Cardiac muscle cell (in vitro differentiated cells and primary cell): ENCODE measurements around the gene KRT7. TPM values are rescaled to one million over a fixed set of nuclear protein-coding genes. Genes with fewer than 3 reads are reported as not detected.

Experiments used
- DNase-seq, 2 donors: peaks; one replicate each; pipeline versions ENCODE4 v3.0.0 to v3.0.0-alpha.2; 2010 to 2017; ENCODE audit warnings: low read depth in 1 of 2, low spot score in 1 of 2
- H3K27ac ChIP-seq: fragments of 200-600 bp; sonication (generic); 2 replicates; pipeline ENCODE4 v1.5.1; 2016
- H3K27me3 ChIP-seq: fragments of 200-600 bp; sonication (generic); 2 replicates; pipeline ENCODE4 v1.6.0; 2016; ENCODE audit warnings: control low read depth
- H3K36me3 ChIP-seq: fragments of 200-600 bp; sonication (generic); 2 replicates; pipeline ENCODE4 v1.5.1; 2016; ENCODE audit warnings: control low read depth
- H3K4me1 ChIP-seq: fragments of 200-600 bp; sonication (generic); 2 replicates; pipeline ENCODE4 v1.8.1; 2017; ENCODE audit warnings: low read depth, mild to moderate bottlenecking, mixed run types
- H3K4me3 ChIP-seq: fragments of 200-600 bp; sonication (generic); 2 replicates; pipeline ENCODE4 v1.5.1; 2016; ENCODE audit warnings: mild to moderate bottlenecking
- H3K9me3 ChIP-seq: fragments of 200-600 bp; sonication (generic); 2 replicates; pipeline ENCODE4 v1.5.1; 2017; ENCODE audit warnings: low read depth, mild to moderate bottlenecking, control low read depth
- CTCF ChIP-seq: IDR thresholded peaks from 2 replicates; pipeline ENCODE4 v1.5.1; 2012; ENCODE audit warnings: low read depth, mild to moderate bottlenecking, low read length
- polyA plus RNA-seq: library from polyadenylated mRNA; unstranded; fragments of >200 nt; fragmentation: Nextera tagmentation; extraction: Ambion mirVana; gene quantifications from 2 replicates; pipeline ENCODE4 v1.2.1, GENCODE V29; 2016
- total RNA-seq: library from RNA; depleted of rRNA; stranded (reverse); fragments of >200 nt; gene quantifications from 2 replicates; pipeline ENCODE4 v1.2.3, GENCODE V29; 2016

The KRT7 gene
- total and polyA plus RNA-seq, 2 experiments from 2014 or later: 0.36 to 0.50 TPM

DNA sequence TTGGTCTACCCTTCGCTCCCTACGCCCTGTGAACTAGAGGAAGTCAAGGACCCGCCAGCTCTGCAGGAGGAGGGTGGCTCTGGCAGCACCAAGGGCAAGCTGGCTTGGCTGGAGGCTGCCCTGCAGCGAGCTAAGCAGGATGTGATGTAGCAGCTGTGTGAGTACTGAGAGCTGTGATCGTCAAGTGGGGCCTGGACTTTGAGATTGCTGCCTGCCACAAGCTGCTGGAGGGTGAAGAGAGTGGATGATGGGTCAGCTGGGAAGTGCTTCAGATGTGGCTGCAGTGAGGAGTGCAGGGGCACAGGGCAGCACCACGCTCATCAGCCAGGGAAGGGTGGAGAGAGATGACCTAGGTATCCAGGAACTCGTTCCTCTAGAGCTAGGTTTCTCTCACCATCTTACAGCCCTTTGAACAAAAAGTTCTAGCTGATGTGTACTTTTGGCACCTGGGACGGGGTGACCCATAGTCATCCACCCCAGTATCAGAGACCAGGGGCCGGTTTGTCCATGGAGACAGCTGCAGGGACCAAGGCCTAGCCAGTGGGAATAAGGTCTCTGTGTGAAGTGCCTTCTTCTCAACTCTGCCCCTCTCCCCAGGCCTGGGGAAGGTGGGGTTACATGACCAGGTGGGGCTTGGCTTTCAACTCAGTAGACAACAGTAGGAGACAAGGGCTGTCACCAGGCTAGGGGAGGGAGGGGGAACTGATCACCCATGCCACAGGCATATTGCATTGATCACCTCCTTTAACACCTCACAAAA is 44.6 kb downstream of the KRT7 start:
- no peaks in the 10 kb centered on the region for H3K9me3 ChIP-seq
- DNase-seq: peak in 1 of 2 donors; percentile 8

GRCh38 chr12:52278575-52279421 is 45.8 kb downstream of the KRT7 start:
- Histone ChIP-seq H3K4me3 (no peak overlapping the region), H3K27me3 (peaks cover 65% of the 10 kb centered on the region), H3K9me3 (no peaks in the 10 kb centered on the region), H3K4me1 (no peaks in the 10 kb centered on the region), H3K27ac (no peak overlapping the region), H3K36me3 (no peaks in the 10 kb centered on the region)
- TF ChIP-seq CTCF: peak; percentile 100
- peak; percentile 75 to 86 for DNase-seq

More for the DNA sequence above, 44.6 kb downstream of the KRT7 start:
- H3K27me3 ChIP-seq: peaks cover 75% of the 10 kb centered on the region
- no peak overlapping the region for H3K4me3 ChIP-seq
- H3K4me1 ChIP-seq: no peaks in the 10 kb centered on the region
- no peak overlapping the region for H3K27ac ChIP-seq
- TF ChIP-seq CTCF: no peak
- H3K36me3 ChIP-seq: no peaks in the 10 kb centered on the region

- H3K9me3 ChIP-seq: no peaks in the 10 kb centered on the region
- H3K4me1 ChIP-seq: no peaks in the 10 kb centered on the region
- TF ChIP-seq CTCF: no peak
- peak in 1 of 2 donors; percentile 11 for DNase-seq
- no peaks in the 10 kb centered on the region for H3K36me3 ChIP-seq
- peaks cover 58% of the 10 kb centered on the region for H3K27me3 ChIP-seq
- no peak overlapping the region for H3K4me3 ChIP-seq
- H3K27ac ChIP-seq: no peak overlapping the region
Observed at GRCh38 chr12:52279422-52280318, 46.6 kb downstream of the KRT7 start.

GRCh38 chr12:52280319-52280795 is 47.3 kb downstream of the KRT7 start:
- H3K4me3 ChIP-seq: no peak overlapping the region
- H3K27me3 ChIP-seq: peaks cover 51% of the 10 kb centered on the region
- no peak overlapping the region for H3K27ac ChIP-seq
- peak in 1 of 2 donors; percentile 97 for DNase-seq
- no peaks in the 10 kb centered on the region for H3K4me1 ChIP-seq
- no peaks in the 10 kb centered on the region for H3K36me3 ChIP-seq
- TF ChIP-seq CTCF: no peak
- no peaks in the 10 kb centered on the region for H3K9me3 ChIP-seq
